ENCODE data around the gene NNMT.

Gene NNMT

DNA sequence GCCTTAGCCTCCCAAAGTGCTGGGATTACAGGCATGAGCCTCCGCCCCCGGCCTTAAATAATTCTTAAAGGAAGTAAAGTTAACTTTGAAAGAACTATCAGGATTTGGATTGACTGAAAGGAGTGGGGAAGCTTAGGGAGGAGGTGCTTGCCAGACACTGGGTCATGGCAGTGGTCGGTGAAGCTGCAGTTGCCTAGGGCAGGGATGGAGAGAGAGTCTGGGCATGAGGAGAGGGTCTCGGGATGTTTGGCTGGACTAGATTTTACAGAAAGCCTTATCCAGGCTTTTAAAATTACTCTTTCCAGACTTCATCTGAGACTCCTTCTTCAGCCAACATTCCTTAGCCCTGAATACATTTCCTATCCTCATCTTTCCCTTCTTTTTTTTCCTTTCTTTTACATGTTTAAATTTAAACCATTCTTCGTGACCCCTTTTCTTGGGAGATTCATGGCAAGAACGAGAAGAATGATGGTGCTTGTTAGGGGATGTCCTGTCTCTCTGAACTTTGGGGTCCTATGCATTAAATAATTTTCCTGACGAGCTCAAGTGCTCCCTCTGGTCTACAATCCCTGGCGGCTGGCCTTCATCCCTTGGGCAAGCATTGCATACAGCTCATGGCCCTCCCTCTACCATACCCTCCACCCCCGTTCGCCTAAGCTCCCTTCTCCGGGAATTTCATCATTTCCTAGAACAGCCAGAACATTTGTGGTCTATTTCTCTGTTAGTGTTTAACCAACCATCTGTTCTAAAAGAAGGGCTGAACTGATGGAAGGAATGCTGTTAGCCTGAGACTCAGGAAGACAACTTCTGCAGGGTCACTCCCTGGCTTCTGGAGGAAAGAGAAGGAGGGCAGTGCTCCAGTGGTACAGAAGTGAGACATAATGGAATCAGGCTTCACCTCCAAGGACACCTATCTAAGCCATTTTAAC is at the start of gene NNMT:
Gene NNMT (plus strand): TSS at position 724 of the 929 bp plus-strand sequence. CDS start 158 bp downstream, at position 882.
- H3K4me3 ChIP-seq (ENCODE audit: low read depth, low read length), result no peak within 1 kb of the TSS
- DNase-seq (ENCODE audit: low read depth), result no peak
- no peak for TF ChIP-seq CTCF (IDR thresholded peaks at IDR 0.05; ENCODE audit: control insufficient read depth, extremely low read depth, insufficient read depth)

DNA sequence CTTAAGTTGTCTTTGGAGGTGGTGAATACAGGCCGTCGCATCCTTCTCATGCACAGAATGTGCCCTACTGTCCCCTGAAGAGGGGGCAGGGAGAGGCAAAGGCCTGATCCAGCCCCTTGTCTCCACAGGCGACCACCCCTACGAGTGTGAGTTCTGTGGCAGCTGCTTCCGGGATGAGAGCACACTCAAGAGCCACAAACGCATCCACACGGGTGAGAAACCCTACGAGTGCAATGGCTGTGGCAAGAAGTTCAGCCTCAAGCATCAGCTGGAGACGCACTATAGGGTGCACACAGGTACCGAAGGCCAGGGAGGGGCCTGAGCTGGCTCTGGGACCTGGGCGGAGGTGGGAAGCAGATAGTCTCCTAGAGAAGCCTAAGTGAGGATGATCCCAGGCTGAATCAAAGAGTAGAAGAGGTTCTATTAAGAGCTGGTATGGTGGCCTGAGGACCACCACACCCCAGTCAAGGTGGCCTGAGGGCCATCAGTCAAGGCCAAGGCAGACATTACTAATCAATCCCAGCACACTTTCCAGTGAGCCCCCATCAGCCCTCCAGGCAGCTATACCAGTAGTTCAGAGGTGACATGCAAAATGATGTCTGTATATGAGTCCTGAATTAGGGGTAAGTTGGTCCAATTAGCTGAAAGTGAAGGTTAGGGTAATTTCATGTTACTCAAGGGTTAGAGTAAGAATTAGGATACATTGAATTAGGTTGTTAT is 49.0 kb upstream of the NNMT start:
- TF ChIP-seq CTCF (IDR thresholded peaks at IDR 0.05; ENCODE audit: control insufficient read depth, extremely low read depth, insufficient read depth), result no peak
- no peak for DNase-seq (ENCODE audit: low read depth)

GRCh38 chr11:114250180-114250579 is 46.0 kb upstream of the NNMT start:
- no peak for DNase-seq (ENCODE audit: low read depth)
- no peak overlapping the region for H3K4me3 ChIP-seq (ENCODE audit: low read depth, low read length)
- no peak for TF ChIP-seq CTCF (IDR thresholded peaks at IDR 0.05; ENCODE audit: control insufficient read depth, extremely low read depth, insufficient read depth)

More for the DNA sequence above, 49.0 kb upstream of the NNMT start:
- no peak overlapping the region for H3K4me3 ChIP-seq (ENCODE audit: low read depth, low read length)

DNA sequence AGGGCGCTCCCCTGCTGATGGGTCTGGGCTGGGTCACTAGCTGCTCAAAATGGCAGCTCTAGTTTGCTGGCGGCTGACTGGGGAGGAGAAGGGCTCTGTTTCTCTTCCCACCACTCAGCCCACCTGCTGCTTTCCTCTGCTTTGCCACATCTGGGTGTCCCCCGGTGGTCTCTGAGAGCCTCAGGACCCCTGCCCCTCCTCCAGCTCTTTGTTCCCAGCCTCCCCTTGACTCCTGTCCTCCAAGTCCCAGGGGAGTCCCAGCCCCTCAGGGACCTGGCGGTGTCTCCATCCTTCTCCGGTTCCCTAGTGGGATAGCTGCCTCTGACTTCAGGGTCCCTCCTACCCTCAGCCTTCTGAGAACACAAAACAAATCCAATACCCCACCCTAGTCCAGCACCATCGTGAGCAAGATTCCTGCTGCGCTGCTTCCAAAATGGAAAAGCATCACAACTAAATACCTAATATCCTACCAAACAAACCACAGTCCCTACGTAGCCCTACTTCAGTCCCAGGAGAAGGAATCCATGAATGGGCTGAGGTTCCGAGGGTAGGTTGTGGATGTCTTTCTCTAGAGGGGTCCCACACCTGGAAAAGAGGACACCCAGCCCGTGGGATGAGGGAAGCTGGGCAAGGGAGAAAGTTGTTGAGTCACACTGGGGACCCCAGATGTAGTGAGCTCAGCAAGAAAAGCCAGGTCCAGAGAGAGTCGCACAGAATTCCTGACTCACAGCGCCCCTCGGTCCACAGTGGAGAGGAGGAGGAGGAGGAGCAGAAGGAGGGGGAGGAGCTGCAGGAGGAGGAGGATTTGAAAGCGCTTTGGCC is 45.0 kb upstream of the NNMT start:
- no peak for DNase-seq (ENCODE audit: low read depth)
- no peak overlapping the region for H3K4me3 ChIP-seq (ENCODE audit: low read depth, low read length)
- no peak for TF ChIP-seq CTCF (IDR thresholded peaks at IDR 0.05; ENCODE audit: control insufficient read depth, extremely low read depth, insufficient read depth)

DNA sequence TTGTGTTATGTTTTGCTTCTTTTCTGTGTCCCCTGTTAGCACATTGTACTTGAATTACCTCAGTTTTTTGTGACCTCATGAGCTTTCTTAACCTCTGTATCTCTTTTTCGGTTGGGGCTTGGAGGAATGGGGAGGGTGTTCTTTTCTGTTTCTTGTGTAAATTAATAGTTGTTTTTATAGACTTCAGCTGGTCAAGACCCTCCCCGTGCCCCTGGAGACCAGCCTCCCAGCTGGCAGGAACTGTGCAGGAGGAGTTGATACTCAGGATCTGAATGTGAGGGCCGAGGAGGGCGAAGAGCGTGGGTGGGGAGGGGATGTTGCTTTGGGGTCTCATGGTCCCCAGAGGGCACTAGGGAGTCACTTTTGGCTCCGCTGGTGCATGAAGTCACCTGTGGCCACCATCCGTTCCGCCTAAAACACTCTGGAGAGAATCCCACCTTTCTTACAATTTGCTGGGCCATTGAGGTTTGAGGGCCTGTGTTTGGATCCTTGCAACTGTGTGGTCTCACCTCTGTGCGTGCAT is 44.3 kb upstream of the NNMT start:
- DNase-seq (ENCODE audit: low read depth), result no peak
- no peak overlapping the region for H3K4me3 ChIP-seq (ENCODE audit: low read depth, low read length)
- no peak for TF ChIP-seq CTCF (IDR thresholded peaks at IDR 0.05; ENCODE audit: control insufficient read depth, extremely low read depth, insufficient read depth)

GRCh38 chr11:114252767-114253166 is 43.4 kb upstream of the NNMT start:
- no peak for DNase-seq (ENCODE audit: low read depth)
- no peak overlapping the region for H3K4me3 ChIP-seq (ENCODE audit: low read depth, low read length)
- TF ChIP-seq CTCF (IDR thresholded peaks at IDR 0.05; ENCODE audit: control insufficient read depth, extremely low read depth, insufficient read depth), result no peak

All from LNCaP clone FGC (cell line).